ENCODE results near the gene SEMA3G. TPM values are rescaled to one million over a fixed set of nuclear protein-coding genes. Genes with fewer than 3 reads are reported as not detected.

The SEMA3G gene
- total RNA-seq, 2 experiments from 2014 or later = 0.34 to 0.69 TPM

DNA sequence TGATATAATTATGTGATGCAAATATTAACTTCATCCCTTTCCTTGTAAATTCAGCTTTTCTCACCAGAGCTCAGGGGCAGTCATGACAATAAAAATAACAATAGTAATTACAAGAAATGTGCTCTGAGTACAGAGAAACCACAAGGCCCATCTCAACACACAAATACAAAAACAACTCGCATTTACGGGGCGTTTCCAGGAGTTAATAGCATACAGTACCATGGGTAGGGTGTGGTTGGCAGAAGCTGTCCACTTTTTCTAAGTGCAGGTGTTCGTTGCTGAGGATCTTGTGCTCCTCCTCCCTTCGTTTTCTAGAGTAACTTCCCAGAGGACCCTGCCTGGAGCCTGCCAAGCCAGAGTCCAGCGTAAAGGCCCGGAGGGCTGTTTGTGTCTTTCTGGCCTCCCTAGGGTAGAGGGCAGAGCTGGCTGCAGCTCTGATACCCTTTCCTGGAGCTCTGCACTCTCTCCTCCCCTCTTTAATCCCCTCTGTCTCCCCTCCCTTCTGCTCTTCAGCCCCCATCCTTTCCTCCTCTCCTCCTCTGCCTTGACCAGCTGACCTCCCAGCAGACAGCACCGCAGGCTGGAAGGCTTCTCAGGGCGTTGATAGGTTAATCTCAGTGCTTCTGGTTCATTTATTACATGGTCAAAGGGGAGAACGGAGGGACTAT is 11.4 kb downstream of the SEMA3G start:
- intact Hi-C loops (cut with DNase I, micrococcal nuclease) = no loop called here
- ATAC-seq (ENCODE audit: poor library complexity) = peak; percentile 29
- ChIA-PET CTCF (interaction anchor here (1.0 kb wide), 1 partner anchor 213 kb away, joined by 3 read pairs; no protein-coding TSS in a partner anchor), POLR2A (interaction anchor here (1.4 kb wide), 1 partner anchor 21 kb away, joined by 8 read pairs; no protein-coding TSS in a partner anchor)
- Histone ChIP-seq H3K4me3 (ENCODE audit: low read length) (no peak overlapping the region), H3K36me3 (ENCODE audit: insufficient read depth, low read length) (no peaks in the 10 kb centered on the region), H3K27ac (ENCODE audit: low read depth in 1 of 2, low read length in 2 of 2) (no peak overlapping the region), H3K9me3 (ENCODE audit: control insufficient read depth in 1 of 2, insufficient read depth in 1 of 2, low read length in 2 of 2) (no peaks in the 10 kb centered on the region), H3K27me3 (ENCODE audit: control insufficient read depth in 1 of 2, insufficient read depth in 2 of 2, low read length in 2 of 2) (no peaks in the 10 kb centered on the region), H3K4me1 (ENCODE audit: insufficient read depth, low read length) (peaks cover 8% of the 10 kb centered on the region)
- Mint-ChIP-seq H3K9me3 (no peaks in the 10 kb centered on the region), H3K4me3 (no peak overlapping the region), H3K36me3 (ENCODE audit: low read depth) (no peaks in the 10 kb centered on the region), H3K4me1 (ENCODE audit: low read depth) (no peaks in the 10 kb centered on the region), H3K27me3 (no peaks in the 10 kb centered on the region), H3K27ac (no peak overlapping the region)
- TF ChIP-seq, protein P1, sequence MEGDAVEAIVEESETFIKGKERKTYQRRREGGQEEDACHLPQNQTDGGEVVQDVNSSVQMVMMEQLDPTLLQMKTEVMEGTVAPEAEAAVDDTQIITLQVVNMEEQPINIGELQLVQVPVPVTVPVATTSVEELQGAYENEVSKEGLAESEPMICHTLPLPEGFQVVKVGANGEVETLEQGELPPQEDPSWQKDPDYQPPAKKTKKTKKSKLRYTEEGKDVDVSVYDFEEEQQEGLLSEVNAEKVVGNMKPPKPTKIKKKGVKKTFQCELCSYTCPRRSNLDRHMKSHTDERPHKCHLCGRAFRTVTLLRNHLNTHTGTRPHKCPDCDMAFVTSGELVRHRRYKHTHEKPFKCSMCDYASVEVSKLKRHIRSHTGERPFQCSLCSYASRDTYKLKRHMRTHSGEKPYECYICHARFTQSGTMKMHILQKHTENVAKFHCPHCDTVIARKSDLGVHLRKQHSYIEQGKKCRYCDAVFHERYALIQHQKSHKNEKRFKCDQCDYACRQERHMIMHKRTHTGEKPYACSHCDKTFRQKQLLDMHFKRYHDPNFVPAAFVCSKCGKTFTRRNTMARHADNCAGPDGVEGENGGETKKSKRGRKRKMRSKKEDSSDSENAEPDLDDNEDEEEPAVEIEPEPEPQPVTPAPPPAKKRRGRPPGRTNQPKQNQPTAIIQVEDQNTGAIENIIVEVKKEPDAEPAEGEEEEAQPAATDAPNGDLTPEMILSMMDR (IDR thresholded peaks at IDR 0.05) = no peak
- no peak for DNase-seq

DNA sequence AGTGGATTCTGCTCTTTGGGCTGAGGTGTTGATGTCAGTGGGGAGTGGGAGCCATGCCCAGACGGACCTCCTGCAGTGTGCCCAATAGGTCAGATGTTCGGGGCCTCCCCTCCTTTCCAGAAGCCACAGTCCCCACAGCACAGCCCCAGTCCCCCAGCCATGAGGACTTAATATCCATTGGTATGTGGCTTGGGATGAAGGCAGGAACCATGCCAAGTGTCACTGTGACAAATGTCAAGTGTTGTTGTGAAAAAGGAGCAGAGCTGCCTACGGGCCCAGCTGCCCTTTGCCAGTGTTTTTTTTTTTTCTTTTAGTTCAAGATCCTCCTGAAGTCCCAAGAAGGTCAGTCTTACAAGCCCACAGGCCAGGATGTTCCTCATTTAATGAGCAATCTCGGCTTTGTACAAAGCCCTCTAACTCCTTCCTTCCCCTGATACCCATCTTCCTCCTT is 12.2 kb downstream of the SEMA3G start:
- H3K4me1 Mint-ChIP-seq (ENCODE audit: low read depth) = no peaks in the 10 kb centered on the region
- Histone ChIP-seq H3K36me3 (ENCODE audit: insufficient read depth, low read length) (no peaks in the 10 kb centered on the region), H3K27ac (ENCODE audit: low read depth in 1 of 2, low read length in 2 of 2) (no peak overlapping the region), H3K4me1 (ENCODE audit: insufficient read depth, low read length) (peaks cover 8% of the 10 kb centered on the region), H3K27me3 (ENCODE audit: control insufficient read depth in 1 of 2, insufficient read depth in 2 of 2, low read length in 2 of 2) (no peaks in the 10 kb centered on the region), H3K9me3 (ENCODE audit: control insufficient read depth in 1 of 2, insufficient read depth in 1 of 2, low read length in 2 of 2) (no peaks in the 10 kb centered on the region), H3K4me3 (ENCODE audit: low read length) (no peak overlapping the region)
- TF ChIP-seq, protein P1 (IDR thresholded peaks at IDR 0.05) = no peak
- ATAC-seq (ENCODE audit: poor library complexity) (no peak), DNase-seq (no peak)
- no peaks in the 10 kb centered on the region for H3K27me3 Mint-ChIP-seq
- intact Hi-C loops (cut with DNase I, micrococcal nuclease) = no loop called here
- no peaks in the 10 kb centered on the region for H3K9me3 Mint-ChIP-seq
- CTCF ChIA-PET = interaction anchor here (1.0 kb wide), 1 partner anchor 212 kb away, joined by 3 read pairs; no protein-coding TSS in a partner anchor
- H3K27ac Mint-ChIP-seq = no peak overlapping the region
- no peaks in the 10 kb centered on the region for H3K36me3 Mint-ChIP-seq (ENCODE audit: low read depth)
- POLR2A ChIA-PET = interaction anchor here (1.4 kb wide), 1 partner anchor 21 kb away, joined by 8 read pairs; no protein-coding TSS in a partner anchor
- no peak overlapping the region for H3K4me3 Mint-ChIP-seq

DNA sequence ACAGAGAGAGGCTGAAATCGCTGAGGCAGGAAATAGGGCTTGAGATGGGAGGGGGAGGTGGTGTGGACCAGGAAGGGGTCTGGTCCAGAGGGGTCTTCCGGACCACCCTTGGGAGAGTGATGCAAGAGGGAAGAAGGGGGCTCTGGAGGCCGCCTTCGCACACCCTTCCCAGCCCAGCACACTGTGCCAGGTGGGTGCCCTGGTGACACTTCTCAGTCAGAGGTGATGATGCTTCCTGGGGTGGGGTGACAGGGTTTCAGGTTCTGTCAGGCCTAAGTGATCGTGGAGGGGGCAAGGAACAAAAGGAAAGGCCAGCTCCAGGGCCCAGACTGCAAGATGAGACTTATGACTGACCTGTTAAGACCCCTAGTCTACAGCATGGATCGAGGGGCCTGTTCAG is 12.7 kb downstream of the SEMA3G start:
- Mint-ChIP-seq H3K27ac (no peak overlapping the region), H3K4me1 (ENCODE audit: low read depth) (no peaks in the 10 kb centered on the region), H3K9me3 (no peaks in the 10 kb centered on the region), H3K36me3 (ENCODE audit: low read depth) (no peaks in the 10 kb centered on the region), H3K4me3 (no peak overlapping the region), H3K27me3 (no peaks in the 10 kb centered on the region)
- ChIA-PET CTCF (no interaction called here), POLR2A (interaction anchor here (1.4 kb wide), 1 partner anchor 20 kb away, joined by 8 read pairs; no protein-coding TSS in a partner anchor)
- Histone ChIP-seq H3K27me3 (ENCODE audit: control insufficient read depth in 1 of 2, insufficient read depth in 2 of 2, low read length in 2 of 2) (no peaks in the 10 kb centered on the region), H3K4me1 (ENCODE audit: insufficient read depth, low read length) (peaks cover 8% of the 10 kb centered on the region), H3K4me3 (ENCODE audit: low read length) (no peak overlapping the region), H3K36me3 (ENCODE audit: insufficient read depth, low read length) (no peaks in the 10 kb centered on the region), H3K27ac (ENCODE audit: low read depth in 1 of 2, low read length in 2 of 2) (no peak overlapping the region), H3K9me3 (ENCODE audit: control insufficient read depth in 1 of 2, insufficient read depth in 1 of 2, low read length in 2 of 2) (no peaks in the 10 kb centered on the region)
- intact Hi-C loops (cut with DNase I, micrococcal nuclease) = no loop called here
- ATAC-seq (ENCODE audit: poor library complexity) (no peak), DNase-seq (no peak)
- TF ChIP-seq, protein P1 (IDR thresholded peaks at IDR 0.05) = no peak

Data from CD4-positive, alpha-beta T cell (primary cell).